NCI-H1436 treated with DMSO at 0.1 percent for 48 hours (cell line): ENCODE results near the gene SUPT16H.
"Not testable (repeated sequence)": the region's sequence is repeated elsewhere in the genome, so short reads cannot be mapped to it uniquely, and the experiment has no call there.

Source experiments
- DNase-seq: peaks from one replicate; lab custom pipeline; 2025; lab: John Stamatoyannopoulos, UW

The SUPT16H gene

DNA sequence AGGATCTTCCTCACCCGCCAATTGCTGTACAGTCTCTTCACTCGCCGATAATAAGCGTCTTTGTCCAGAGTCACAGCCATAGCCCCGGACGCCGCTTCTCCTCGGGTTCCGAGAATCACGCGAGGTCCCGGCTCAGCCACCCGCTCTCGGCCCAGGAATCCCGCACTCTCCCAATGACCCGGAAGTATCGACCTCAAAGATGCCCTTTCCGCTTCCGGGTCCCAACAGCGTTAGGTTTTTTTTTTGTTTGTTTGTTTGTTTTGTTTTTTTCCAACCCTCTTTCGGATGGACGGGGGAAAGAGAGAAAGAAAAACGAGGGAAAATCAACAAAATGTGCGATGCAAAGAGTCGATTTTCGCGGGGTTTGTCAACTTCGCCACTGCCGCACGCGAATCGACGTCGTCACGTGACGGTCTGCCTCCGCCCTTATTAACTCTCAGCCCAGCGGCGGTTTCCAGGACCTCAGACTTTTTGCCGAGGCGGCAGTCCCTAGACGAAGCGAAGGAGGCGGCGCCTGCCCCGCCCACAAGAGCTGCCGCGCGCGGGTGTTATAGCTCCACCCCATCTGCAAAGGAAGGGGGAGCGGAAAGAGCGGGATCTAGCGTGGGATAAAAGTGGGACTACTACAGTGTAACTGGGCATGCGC is at the start of gene SUPT16H:
Gene SUPT16H (minus strand): TSS at position 172 of the 646 bp plus-strand sequence. CDS start 92 bp downstream, at position 80.
- DNase-seq = peak; percentile 67

DNA sequence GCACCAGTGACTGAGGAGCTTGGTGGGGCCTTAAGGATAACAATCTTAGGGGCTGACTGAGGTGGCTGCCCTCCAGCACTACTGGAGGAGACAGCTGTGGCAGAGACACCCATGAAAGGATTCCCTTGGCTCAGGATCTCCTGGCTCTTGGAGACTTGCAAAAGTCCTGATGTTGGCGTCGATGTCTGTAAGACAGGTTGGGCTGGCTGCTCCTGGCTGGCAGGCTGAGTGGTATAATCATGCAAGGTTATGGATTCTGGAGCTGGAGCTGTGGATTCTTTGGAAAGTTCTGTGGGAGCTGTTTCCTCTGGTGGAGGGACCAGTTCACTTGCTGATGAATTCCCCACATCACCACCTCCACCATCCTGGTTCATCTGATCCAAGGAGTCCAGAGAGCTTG is 47.3 kb upstream of the SUPT16H start:
- DNase-seq = no peak

- no peak for DNase-seq
These were observed 45.1 kb upstream of the SUPT16H start for GRCh38 chr14:21428930-21429329.

DNA sequence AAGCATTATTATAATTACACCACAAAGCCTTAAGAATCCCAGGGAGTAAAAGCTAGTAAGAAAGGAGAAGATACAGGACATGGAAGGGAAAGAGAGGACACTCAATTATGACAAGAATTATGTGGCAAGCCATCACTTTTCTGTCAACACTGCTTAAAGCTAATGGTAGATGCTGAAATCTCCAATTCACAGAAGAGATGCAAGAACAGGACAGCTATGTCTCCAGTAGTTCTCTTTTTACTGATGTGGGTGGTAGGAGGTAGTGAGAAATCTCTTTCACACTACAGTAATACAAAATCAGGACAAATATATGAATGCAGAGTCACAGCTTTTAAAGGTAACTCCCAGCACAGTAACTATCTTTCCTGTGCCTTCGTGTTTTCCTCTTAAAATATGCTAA is 42.9 kb upstream of the SUPT16H start:
- DNase-seq = no peak

- DNase-seq = no peak
These were observed 35.7 kb upstream of the SUPT16H start for GRCh38 chr14:21419528-21419927.

DNA sequence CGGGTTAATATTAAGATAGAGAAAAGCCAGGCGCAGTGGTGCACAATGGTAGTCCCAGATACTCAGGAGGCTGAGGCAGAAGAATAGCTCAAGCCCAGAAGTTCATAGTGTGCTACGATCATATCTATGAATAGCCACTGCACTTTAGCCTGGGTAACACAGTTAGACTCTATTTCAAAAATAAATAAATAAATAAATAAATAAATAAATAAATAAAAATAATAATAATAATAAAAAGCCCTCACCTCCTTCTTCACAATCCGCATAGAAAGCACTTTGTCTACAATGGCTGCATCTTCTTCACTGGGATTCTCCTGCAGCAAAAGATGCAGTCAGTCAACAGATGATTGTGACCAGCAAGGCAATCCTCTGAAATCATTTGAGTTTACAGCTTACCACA is 31.5 kb upstream of the SUPT16H start:
- no peak for DNase-seq

DNA sequence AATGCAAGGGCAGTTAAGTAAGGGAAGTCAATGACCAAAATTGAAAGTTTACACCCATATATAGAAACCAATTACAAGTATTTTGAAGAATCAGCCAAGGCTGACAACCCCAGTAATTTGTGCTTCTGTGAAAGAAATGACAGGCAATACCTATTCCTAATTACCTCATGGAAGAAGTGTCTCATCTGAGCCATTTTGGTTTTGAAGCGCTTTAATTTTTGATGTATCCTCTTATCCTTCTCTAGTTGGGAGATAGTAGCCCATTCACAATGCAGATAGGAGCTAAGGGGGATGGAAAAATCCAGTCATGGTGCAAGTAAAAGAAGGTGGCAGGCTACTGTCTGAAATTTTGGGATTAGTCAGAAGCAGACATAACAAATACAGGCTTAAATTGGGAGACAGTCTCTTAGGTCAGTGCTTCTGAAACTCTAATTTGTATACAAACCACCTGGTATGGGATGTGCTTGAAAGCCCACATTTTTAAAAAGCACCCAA is 30.4 kb upstream of the SUPT16H start:
- no peak for DNase-seq

DNA sequence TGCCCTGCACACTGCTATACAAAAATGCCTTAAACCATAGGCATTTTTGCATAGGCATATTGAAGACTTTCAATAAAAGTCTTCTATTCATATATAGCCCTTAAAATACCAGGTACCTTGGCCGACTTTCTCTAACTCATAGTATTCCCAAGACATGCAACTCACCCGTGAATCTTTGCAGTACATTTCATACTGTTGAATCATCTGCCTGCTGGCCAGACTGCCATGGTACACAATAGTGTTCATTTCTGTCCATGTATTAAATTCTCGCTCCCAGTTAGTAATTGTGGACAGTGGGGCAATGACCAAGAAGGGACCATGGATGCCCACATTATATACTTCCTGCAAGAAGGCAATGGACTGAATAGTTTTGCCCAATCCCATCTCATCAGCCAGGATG is 24.3 kb upstream of the SUPT16H start:
- DNase-seq = no peak

GRCh38 chr14:21406213-21406612 is 22.4 kb upstream of the SUPT16H start:
- no peak for DNase-seq

DNA sequence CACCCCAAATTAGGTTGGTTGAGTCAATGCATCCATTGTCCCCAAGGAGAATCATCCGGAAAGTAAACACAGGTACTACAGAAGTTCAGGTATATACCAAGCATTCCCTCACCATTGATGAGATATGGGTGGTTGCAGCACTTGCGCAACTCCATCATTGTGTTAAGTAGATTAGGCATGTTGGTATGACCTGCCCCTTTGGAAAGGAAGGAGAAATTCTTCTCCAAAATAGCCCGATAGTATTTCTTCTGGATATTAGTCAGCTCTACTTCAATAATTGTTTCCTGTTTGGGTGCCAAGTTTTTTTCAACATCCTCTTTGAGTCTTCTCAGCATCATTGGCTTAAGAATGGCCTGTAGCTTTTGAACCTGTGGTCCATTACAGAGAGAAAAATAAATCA is 21.3 kb upstream of the SUPT16H start:
- DNase-seq = no peak

- no peak for DNase-seq
These were observed 15.6 kb upstream of the SUPT16H start for GRCh38 chr14:21399311-21399870.

DNA sequence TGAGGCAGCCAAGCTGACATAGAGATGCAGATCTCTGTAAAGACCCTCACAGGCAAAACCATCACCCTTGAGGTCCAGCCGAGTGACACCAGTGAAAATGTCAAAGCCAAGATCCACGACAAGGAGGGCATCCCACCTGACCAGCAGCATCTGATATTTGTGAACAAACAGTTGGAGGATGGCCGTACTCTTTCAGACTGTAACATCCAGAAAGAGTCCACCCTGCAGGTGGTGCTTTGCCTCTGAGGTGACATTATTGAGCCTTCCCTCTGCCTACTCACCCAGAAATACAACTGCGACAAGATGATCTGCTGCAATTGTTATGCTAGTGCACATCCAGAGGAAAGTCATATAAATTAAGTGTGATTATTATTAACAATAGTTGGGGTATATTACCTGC is 15.1 kb upstream of the SUPT16H start:
- no peak for DNase-seq

DNA sequence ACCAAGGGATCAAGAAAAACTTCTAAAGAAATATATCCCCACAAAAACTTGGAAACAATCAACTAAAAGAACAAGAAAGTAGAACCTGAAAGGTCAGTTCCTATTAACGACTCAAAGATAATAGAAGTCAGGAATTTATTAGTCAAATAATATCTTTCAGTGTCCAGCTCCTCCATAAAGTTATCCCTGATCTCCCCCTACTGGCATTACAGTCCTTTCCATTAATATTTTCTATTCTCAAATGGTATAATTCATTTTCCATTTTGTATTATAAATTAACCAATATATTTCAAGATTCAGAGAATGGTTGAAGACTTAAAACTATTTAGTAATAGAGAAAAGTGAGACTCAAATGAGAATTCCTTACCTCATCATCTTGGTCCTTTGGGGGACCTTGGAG is 11.6 kb upstream of the SUPT16H start:
- no peak for DNase-seq

DNA sequence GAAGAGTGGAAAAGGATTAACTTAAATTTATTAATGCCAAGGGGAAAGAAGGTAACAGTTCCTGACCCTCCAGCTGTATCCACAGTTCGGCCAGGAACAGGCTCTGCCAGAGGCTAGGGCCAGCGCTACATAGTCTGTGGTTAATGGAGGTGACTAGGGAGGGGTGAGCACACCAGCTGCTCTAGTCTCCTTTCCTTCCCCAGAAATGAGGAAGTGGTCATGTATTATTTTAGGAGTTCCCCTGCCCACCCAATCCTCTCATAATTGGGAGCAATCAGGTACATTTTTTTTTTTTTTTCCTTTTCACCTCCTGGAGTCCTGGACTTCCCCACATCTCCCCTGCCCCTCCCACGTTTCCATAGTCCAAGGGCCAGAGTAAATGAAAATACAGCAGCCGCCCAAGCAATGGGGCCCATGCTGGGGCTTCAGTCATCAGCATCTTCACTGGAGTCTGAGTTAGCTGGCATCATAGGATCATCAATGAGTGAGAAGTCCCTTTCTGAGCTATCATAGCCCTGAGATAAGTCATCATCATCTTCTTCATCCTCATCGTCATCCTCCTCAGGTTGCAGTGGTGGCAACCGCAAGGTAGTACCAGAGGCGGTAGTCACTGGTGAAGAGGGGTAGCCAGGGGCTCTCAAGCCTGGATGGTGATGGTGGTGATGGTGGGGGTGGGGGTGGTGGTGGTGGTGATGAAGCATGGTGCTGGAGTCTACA is 1.5 kb upstream of the SUPT16H start:
- DNase-seq = no peak

DNA sequence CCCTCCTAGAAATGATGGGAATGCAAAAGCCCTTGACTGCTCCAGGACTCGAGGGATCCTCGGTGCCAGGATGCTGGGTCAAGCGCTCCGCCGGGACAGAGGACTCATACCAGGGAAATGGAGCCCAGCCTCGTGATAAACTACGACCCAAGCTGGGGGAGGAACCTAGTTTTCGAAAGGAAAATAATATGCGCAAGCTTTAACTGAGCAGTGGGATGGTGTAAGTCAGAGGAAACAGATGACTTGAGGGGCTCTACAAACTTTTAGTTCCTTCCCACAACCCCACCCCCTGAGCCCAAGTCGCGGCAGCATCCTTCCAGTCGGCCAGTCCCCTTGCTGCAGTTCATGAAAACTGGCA is 654 bp upstream of the SUPT16H start:
- no peak for DNase-seq

DNA sequence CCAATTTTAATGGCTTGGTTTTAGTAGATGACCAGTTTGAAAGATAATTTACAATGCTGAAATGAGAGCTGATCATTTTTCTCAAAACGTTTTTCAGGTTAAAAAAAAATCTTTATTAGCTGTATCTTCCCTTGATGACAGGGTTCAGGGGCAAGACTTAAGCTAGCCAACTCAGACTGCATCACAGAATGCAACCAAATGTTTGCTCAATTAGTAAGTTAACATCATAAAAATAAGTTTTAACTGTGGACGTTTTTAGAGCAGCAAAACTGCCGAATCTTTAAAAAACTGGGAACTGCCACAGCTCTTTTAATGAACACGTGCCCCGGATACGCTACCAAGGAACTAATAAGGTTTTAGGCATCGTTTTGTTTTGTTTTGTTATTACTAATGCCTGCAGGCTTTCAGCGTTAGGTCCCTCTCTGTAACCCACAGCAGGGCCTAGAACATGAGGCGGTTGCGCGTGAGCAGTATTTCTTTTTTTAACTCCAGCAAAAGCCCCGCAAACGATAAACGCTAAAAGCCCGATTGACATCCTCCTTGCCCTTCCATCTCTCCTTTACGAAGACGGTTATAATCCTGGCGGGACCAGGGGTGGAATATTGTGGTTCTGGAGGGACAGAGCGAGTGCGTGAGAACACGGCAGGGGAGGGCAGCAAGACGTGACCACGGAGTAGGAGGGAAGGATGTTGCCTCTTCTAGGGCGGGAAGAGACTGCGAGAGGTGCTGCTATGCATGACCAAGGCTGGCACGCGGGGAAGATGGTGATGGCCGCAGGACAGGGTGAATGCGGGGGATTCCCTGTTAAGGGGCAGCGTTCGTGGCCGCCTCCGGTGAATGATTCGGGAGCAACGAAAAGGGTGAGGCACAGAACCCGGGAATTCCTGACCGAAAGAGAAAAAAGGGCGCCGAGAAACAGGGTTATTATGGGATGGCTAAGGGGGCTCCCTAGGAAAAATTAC is 652 bp downstream of the SUPT16H start:
- no peak for DNase-seq

GRCh38 chr14:21382095-21382494 is 1.7 kb downstream of the SUPT16H start:
- no peak for DNase-seq

GRCh38 chr14:21379338-21379737 is 4.5 kb downstream of the SUPT16H start:
- no peak for DNase-seq

DNA sequence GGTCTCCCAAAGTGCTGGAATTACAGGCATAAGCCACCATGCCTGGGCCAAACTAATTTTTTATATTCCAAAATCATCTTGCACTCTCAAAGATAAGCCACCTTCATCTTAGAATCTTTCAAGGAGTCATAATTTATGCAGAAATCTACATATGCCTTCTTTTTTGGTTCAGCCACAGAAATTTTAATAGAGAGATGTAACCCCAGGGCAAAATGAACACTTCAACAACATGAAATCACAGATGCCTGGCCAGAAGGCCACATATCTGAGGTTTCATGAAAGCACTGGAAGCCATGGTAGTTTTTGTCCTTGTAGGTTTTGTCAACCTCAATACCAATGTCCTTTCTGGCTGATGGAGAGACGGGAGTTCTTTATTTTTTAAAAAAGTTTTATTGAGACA is 9.8 kb downstream of the SUPT16H start:
- DNase-seq = no peak

GRCh38 chr14:21372814-21373213 is 11.0 kb downstream of the SUPT16H start:
- DNase-seq = not testable (repeated sequence)

- DNase-seq = no peak
These were observed 13.7 kb downstream of the SUPT16H start for GRCh38 chr14:21369949-21370679.
